ENCODE measurements around the gene GMCL2.
"Not testable (repeated sequence)": the region's sequence is repeated elsewhere in the genome, so short reads cannot be mapped to it uniquely, and the experiment has no call there.

Gene GMCL2, protein sequence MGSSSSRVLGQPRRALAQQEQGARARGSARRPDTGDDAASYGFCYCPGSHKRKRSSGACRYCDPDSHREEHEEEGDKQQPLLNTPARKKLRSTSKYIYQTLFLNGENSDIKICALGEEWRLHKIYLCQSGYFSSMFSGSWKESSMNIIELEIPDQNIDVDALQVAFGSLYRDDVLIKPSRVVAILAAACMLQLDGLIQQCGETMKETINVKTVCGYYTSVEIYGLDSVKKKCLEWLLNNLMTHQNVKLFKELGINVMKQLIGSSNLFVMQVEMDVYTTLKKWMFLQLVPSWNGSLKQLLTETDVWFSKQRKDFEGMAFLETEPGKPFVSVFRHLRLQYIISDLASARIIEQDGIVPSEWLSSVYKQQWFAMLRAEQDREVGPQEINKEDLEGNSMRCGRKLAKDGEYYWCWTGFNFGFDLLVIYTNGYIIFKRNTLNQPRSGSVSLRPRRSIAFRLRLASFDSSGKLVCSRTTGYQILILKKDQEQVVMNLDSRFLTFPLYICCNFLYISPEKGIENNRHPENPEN

DNA sequence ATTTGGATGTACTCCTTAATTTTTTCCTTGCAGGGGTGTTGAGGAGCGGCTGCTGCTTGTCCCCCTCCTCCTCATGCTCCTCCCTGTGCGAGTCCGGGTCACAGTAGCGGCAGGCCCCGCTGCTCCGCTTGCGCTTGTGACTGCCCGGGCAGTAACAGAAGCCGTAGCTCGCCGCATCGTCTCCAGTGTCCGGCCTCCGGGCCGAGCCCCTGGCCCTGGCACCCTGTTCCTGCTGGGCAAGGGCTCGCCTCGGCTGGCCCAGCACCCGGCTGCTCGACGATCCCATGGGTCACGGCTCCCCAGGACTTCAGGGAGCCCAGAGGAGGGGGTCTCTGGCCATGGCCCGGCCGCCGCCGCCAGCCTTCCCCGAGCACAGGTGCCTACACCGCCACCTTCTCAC, at the start of gene GMCL2:
Gene GMCL2 (minus strand): TSS at position 358 of the 400 bp plus-strand sequence. CDS start 72 bp downstream, at position 286.
- no peak for DNase-seq

DNA sequence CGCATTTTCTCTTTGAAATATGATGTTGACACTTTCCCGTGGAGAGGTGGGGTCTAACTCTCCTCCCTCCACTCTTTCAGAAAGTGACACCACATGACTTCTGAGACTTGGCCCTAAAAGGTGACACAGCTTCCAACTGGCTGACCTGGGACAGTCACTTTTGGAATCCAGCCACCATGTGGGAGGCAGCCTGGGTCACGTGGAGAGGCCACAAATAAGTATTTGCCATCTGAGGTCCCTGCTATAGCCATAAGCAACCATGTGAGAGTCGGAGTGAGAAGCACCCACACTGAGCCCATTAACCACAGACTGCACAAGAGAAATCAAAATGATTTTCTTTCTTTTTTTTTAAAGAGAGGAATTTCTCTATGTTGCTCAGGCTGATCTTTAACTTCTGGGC, 49.5 kb upstream of the GMCL2 start:
- DNase-seq = no peak

DNA sequence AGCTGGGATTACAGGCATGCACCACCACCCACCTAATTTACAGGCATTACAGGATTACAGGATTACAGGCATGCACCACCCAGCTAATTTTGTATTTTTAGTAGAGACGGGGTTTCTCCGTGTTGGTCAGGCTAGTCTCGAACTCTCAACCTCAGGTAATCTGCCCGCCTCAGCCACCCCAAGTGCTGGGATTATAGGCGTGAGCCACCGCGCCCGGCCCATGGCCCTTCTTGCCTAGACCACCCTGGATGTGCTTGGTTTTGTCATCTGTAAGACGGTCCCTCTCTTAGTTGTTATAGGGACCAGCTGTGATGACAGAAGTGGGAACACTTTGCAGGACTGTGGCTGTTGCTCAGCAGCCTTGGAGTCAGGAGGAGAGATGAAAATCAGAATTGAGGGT, 49.0 kb upstream of the GMCL2 start:
- DNase-seq = no peak

DNA sequence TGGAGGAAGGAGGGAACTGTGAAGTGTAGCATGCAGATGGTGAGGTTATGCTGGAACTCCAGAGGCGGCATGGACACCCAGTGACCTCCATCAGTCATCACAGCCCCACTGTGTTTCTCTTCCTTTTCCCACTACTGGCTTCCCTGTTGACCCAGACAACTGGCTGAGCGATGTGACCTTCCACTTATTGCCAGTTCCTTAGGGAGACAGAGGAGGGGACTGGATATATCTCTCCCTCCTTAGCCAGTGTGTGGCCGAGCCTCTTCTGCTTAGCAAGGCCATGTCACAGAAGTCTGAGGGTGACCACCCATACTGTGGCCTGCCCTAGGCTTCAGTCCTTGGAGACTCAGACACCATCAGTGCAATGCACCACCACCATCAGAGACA, 48.4 kb upstream of the GMCL2 start:
- no peak for DNase-seq

DNA sequence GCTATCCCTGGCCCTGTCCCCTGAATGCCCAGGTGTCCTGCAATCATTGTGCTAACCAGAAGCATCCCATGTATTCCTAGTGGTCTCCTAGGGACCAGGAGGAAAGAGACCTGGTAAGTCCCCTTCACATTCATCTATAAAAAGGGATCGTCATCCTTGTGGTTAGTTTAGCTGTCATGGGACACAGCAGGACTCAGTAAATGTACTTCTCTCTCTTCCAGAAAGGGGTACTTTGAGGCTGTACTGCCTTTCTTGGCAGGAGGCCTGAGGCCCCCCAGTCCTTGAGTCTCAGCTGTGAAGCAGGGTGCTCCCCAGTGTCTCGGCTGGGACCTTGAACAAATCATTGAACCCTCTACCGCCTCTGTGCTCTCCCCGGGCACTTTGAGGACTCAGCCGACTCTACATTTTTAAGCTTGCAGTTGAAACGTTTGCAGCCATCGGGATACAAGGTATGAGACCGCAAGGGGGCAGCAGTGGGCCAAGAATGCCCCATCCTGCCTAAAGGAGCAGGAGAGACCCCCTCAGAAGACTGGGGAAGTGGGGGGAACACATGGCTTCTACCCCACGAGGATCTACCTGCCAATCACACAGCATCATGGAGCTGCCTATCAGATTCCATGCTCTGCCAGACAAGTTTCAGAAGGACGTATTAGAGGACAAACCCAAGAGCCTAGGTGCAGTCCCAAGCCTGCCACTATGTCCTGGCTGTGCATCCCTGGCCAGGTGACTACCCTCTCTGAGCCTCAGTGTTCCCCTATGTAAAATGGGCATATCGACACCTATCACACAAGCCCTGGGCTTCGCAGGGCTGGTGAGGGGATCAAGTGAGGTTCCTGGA, 47.8 kb upstream of the GMCL2 start:
- DNase-seq = peak; percentile 65

DNA sequence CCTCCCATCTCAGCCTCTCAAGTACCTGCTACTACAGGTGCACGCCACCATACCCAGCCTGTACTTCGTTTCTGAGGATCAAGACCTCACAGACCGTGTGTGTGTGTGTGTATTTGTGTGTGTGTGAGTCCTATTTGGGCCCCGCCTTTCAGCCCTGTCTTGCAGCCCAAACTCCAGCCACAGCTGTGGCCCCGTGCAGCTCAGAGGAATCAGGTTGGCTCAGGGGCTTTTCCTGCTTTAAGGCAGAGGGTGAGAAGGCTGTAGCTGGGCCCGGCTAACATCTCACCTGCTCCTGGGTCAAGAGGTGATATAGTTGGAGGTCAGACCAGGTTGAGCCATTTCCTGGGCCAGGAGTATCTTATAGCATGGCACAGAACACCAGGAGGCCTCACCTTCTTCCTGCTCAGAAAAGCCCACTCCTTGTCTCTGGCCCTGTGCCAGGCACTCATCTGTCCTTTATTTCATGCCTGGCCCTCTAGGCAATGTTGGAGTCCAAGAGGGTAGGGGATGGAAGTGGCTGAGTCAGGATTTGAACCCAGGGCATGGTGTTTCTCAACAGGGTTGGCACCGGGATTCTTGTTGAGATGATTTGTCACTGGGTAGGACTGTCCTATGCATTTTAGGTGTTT, 47.1 kb upstream of the GMCL2 start:
- no peak for DNase-seq

DNA sequence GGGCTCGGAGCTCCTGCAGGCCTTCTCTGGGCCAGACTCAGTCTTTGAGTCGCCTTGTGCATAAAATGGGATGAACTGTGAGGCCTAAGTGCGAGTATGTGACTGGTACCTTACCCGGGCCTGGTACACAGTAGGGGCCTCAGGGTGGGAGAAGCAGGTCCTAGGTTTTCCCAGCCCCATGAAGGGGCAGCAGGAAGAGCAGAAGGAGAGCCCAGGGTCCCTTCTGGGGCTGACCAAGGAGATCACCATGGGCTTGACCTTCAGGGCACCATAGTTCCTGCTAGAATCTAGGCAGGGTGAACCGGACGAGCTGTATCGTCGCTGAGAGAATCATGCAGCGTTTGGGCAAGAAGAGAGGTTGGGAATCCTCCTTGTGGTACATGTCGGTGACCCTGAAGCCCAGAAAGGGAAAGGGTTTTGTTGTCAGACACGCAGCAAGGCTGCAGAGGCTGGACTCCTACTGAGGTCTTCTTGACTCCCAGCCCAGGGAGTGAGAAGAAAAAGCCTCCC, 45.8 kb upstream of the GMCL2 start:
- DNase-seq = no peak

DNA sequence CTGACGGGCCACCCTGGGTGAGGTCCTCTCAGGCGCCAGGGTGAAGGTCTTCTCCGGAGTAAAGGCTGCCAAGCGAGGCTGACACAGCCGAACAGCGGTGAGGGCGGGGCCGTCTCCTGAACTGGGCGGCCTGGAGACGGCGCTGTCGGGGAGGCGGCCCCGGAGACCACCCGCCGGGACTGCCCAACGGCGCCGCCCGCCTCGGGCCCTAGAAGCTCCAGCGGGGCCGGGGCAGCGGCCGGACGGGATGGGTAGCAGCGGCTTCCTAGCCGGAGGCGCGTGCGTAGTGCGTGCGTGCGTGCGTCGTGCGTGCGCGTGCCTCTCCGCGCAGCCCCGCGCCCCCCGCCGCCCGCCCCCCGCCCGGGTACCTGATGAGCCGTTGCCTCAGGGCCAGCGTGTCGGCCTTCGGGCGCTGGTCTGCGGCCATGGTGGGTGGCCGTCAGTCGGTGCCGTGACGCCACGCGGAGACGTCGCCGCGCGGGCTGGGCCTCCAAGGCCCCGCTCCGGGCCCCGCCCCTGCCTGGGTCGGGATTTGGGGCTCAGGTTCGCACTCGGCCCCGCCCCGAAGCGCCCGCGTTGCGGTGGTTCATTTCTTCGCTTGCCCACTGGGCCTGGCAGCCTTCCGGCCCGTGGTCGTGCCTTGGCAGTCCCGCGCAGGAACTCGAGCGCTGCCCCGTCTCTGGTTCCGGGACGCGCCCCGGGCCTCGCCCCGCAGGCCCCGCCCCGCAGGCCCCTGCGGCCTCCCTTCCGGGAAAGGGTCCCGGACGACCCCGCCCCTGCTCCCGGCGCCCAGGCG, 45.2 kb upstream of the GMCL2 start, which contains the start of gene PHYKPL:
Gene PHYKPL (minus strand): TSS at position 679 of the 796 bp plus-strand sequence. CDS start 252 bp downstream, at position 427.
- DNase-seq = peak; percentile 80

DNA sequence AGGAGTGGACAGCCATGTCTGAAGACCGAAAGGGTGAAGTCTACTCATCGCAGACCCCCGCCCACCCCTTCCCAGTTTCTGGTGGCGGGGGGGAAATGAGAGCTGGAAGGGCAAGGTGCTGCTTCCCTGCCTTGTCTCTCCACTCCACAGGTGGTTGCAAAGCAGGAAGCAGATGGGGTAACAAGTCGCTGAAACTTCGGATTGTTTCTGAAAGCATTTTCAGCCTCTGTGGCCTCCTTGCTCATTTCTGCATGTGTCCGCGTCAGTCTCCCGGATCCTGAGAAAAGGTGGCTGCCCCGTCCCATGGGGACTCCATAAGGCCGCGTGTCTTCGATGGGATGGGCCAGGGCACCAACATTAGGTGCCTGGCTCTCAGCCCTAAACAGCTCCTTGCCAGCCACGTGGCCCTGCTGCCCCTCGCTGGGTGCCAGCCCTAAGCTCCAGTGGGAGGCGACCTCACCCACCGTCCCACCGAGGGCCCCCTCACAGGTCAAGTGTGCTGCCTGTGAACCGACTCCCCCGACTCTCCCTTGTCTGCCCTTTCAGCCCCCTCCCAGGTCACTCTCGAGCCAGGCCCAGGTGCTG, 44.5 kb upstream of the GMCL2 start:
- DNase-seq = no peak

DNA sequence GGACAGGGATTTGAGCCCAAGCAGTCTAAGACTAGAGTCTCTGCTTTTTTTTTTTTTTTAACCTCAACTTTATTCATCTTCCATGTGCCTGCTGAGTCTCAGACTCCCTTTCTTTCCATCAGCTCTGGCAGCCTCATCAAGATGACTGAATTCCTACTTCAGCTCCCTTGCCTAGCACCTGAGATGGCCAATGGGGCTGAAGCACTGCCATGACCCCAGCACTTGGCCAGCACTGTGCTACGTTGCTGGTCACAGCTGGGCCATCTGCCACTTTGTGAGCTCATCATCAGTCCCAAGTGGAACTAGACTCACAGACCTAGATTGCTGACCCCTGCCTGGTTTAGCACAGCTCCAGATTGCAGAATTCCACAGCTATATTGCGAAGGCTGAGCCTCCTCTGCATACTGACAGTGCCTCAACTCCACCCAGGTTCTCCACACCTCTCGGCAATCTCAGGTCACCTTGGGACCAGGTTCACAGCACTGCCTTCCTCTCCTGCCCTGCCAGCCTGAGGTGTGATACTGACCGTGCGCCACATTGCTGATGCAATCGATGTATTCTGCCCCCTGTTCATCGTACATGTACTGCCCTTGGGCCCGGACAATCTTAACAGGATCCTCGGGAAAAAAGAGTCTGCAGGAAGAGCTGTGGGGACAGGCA, 43.8 kb upstream of the GMCL2 start:
- no peak for DNase-seq

DNA sequence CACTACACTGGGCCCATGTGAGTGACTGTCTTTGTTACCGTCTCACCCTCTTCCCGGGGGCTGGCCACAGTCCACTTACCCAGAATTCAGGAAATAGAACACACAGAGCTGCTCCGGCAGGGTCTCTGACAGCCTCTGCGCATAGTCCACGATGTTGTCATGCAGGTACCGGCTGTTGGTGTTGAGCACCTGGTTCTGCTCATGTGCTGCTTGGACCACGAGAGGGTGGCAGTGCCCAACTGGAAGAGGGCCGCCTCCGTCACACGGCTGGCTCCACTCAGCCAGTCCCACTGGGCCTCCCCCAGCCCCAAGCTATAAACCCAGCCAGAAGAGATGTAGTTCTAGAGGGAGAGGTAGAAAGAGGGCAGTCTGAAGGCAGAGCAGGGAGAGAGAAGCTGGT, 42.7 kb upstream of the GMCL2 start:
- DNase-seq = no peak

DNA sequence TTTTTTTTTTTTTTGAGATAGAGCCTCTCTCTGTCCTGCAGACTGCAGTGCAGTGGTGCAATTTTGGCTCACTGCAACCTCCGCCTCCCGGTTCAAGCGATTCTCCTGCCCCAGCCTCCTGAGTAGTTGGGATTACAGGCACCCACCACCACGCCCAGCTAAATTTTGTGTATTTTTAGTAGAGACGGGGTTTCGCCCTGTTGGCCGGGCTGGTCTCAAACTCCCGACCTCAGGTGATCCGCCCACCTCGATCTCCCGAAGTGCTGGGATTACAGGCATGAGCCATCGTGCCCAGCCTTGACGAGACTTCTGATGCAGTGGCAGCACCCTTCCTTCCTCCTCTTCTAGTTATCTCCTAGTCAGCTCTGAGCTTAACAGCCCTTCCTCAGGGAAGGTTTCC, 41.9 kb upstream of the GMCL2 start:
- DNase-seq = not testable (repeated sequence)

DNA sequence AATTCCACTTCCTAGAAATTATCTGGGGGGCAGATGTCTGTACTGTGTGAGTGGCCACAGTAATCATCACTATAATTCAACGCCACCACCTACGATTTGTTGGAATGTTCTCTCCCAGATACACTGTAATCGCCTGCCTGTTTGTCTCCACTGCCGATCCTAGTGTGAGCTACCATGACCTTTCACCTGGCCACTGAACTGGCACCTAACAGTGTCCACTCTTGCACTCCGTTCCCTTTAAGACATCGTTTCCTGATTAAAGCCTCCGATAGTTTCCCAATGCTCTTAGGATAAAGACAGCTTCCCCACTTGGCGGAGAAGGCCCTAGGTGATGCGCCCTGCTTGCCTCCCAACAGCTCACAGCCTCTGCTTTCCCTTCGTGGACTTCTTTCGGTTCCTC, 41.4 kb upstream of the GMCL2 start:
- no peak for DNase-seq

DNA sequence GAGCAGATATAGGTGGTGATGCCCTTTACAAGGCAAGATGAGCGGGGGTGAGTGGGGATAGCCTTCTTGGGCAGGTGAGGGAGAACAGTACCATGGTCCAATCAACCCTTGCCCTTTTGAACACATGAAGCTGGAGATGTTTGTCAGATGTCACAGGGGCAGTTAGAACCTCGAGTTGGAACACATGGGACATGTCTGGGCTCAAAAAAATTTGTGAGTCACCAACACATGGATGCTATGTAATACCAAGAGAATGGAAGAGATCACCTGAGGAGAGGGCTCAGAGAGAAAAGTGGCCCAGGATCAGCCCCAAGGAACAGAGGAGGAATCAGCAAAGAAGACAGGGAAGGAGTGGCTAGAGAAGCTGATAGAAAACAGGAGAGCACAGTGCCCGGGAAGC, 40.8 kb upstream of the GMCL2 start:
- no peak for DNase-seq

DNA sequence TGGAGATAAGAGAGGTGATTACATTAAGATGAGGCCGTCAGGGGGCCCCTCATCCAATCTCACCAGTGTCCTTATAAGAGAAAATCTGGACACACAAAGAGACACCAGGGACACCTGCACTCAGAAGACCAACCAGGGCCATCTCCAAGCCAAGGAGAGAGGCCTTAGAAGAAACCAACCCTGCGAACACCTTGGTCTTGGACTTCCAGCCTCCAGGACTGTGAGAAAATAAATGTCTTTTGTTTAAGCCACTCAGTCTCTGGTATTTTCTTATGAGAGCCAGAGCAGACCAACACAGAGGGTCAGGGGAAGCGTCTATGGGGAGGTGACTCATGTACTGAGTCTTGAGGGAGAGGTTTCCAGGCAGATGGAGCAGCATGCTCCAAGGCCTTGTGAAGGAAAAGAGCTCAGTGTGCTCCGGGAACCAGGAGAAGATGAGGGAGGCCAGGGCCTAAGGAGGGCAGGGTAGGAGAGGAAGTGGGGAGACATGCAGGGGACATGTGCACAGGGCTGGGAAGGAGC, 40.0 kb upstream of the GMCL2 start:
- no peak for DNase-seq

DNA sequence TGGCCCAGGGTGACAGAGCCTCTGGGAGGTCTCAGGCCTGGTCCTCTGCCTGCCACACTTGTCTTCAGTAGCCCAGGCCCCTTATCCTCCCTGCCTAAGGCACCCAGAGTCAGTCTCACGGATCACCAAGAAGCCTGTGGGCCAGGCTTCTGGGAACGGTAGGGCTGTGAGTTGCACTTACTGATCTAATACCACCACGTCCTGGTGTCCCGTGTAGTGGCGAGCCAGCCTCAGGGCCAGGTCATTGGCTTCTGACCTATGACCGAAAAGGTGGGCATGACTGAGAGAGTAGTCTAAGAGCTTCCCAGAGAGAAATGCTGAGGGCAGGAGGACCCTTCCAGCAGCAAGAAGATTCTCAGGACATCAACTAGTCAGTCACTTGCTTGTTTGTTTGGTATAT, 38.0 kb upstream of the GMCL2 start:
- no peak for DNase-seq

DNA sequence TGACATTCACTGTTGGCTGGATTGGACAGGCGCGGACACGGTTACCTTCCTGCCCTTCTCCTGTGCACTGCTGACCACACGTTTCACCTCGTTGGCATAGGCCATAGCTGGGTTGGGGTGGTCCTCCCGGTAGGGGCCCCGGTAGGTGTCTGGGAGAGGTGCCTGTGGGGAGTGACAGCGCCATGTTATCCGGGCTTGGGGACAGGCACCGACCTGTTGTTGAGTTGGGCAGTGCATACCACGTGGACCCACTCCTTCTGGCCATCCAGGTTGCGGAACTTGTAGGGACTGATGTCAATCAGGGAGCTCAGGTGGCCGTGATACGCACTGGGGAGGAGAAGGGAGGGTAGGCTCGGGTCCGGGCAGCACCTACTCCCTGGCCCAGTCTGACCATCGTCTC, 37.2 kb upstream of the GMCL2 start:
- no peak for DNase-seq

DNA sequence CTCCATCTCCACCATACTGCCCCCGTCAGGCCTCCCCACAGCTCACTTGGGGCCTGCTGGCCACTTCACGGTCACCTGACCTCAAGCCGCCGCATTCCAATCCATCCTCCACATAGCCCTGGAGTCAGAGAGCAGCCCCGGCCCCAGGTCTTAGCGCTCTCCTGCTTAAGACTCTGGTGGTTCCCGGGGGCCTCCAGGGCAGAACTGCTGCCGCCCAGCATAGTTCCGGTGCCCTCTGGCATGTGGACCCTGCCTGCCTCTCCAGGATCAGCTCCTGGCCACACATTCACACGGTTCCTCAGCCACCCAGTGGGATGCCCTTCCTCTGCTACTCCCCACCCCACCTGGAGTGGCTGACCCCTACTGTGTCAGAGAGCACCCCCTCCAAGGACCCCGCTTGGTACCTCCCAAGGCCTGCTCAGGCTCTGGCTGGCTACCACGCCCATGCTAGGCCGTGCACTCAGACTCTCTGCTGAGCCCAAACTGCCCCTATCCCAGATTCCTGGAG, 36.7 kb upstream of the GMCL2 start:
- no peak for DNase-seq

DNA sequence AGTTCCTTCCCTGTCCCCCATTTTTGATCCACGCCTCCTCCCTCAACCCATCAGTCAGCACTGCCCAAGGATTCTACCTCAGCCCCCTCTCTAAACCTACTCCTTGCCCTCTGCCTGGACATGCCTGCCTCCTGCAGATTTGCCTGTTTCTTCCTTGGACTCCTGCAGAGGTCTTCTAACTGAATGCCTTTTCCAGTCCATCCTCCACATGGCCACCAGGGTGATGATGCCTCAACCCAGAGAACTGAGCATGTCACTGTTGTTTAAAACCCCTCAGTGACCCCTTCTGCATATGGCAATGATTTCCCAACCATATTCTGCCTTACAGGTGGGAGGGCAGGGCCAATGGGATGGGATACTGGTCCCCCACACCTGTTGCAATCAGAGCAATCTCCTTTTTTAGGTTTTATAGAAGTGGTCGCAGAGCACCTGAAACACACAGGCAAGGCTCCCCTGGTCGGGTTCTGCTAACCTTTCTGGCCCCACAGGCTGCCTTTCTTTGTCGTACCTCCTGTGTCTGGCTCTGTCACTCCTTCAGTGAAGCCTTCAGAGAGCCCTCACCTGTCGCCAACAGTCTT, 36.1 kb upstream of the GMCL2 start:
- no peak for DNase-seq

DNA sequence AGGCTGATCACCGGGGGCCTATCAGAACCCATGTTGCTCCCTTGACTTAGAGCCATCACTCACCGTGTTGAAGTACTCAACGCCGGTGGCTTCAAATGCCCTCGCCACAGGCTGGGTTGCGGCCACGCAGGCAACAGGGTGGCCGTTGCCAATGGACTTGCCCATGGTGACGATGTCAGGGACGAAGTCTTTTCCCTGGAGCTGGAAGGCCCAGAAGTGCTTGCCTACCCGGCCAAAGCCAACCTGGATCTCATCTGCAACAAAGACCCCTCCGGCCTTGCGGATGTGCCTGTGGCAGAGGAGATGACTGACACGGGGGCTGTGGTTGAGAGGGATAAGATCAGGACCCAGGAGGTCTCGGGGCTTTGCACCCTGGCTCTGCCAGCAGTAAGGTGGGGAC, 35.1 kb upstream of the GMCL2 start:
- DNase-seq = no peak
